ENCODE results near the gene PTPRG.

The PTPRG gene

GRCh38 chr3:61624300-61624699 lies 62.9 kb downstream of the PTPRG start:
- DNase-seq = no peak

- no peak for DNase-seq
Measured at GRCh38 chr3:61625429-61625828, 64.1 kb downstream of the PTPRG start.

GRCh38 chr3:61626484-61626883 lies 65.1 kb downstream of the PTPRG start:
- DNase-seq = no peak

GRCh38 chr3:61627768-61628185 lies 66.4 kb downstream of the PTPRG start:
- DNase-seq = no peak

GRCh38 chr3:61628636-61629035 lies 67.3 kb downstream of the PTPRG start:
- DNase-seq = no peak

GRCh38 chr3:61629442-61629841 lies 68.1 kb downstream of the PTPRG start:
- DNase-seq = no peak

GRCh38 chr3:61631108-61631769 lies 69.9 kb downstream of the PTPRG start:
- DNase-seq = no peak

- DNase-seq = no peak
Measured at GRCh38 chr3:61632568-61633175, 71.3 kb downstream of the PTPRG start.

GRCh38 chr3:61634678-61635077 lies 73.3 kb downstream of the PTPRG start:
- no peak for DNase-seq

- DNase-seq = peak in 1 of 2 experiments; percentile 31
Measured at GRCh38 chr3:61637088-61638051, 76.0 kb downstream of the PTPRG start.

- no peak for DNase-seq
Measured at GRCh38 chr3:61638741-61639140, 77.4 kb downstream of the PTPRG start.

- no peak for DNase-seq
Measured at GRCh38 chr3:61639991-61640390, 78.6 kb downstream of the PTPRG start.

GRCh38 chr3:61645148-61645547 lies 83.8 kb downstream of the PTPRG start:
- DNase-seq = no peak

GRCh38 chr3:61646360-61646759 lies 85.0 kb downstream of the PTPRG start:
- DNase-seq = no peak

- DNase-seq = no peak
Measured at GRCh38 chr3:61646851-61647525, 85.6 kb downstream of the PTPRG start.

- no peak for DNase-seq
Measured at GRCh38 chr3:61648481-61648880, 87.1 kb downstream of the PTPRG start.

- DNase-seq = peak; percentile 39 to 72
Measured at GRCh38 chr3:61649381-61650170, 88.2 kb downstream of the PTPRG start.

GRCh38 chr3:61650276-61650675 lies 88.9 kb downstream of the PTPRG start:
- peak in 1 of 2 experiments; percentile 8 for DNase-seq

- peak; percentile 7 to 79 for DNase-seq
Measured at GRCh38 chr3:61650719-61651410, 89.5 kb downstream of the PTPRG start.

- DNase-seq = no peak
Measured at GRCh38 chr3:61657689-61658088, 96.3 kb downstream of the PTPRG start.

- no peak for DNase-seq
Measured at GRCh38 chr3:61662861-61663260, 101.5 kb downstream of the PTPRG start.
